Ascending aorta (tissue), 2 donors: ENCODE results near the gene SINHCAF. TPM values are rescaled to one million over a fixed set of nuclear protein-coding genes. Genes with fewer than 3 reads are reported as not detected.

Experiments
- DNase-seq, 2 donors: peaks; one replicate each; pipeline ENCODE4 v3.0.0-alpha.2; 2019; ENCODE audit warnings: low spot score in 2 of 2
- H3K27ac ChIP-seq, 2 donors: fragments of 200-600 bp; sonication (generic); one replicate each; pipeline ENCODE4 v1.5.1; 2016 to 2017; ENCODE audit warnings: mild to moderate bottlenecking in 1 of 2
- H3K27me3 ChIP-seq: fragments of 200-600 bp; sonication (generic); one replicate; pipeline ENCODE4 v1.5.1; 2017
- H3K36me3 ChIP-seq, 2 donors: fragments of 200-600 bp; sonication (generic); one replicate each; pipeline ENCODE4 v1.5.1; 2016
- H3K4me1 ChIP-seq, 2 donors: fragments of 200-600 bp; sonication (generic); one replicate each; pipeline ENCODE4 v1.5.1; 2016 to 2017; ENCODE audit warnings: mild to moderate bottlenecking in 1 of 2
- H3K4me3 ChIP-seq, 2 donors: fragments of 200-600 bp; sonication (generic); one replicate each; pipeline ENCODE4 v1.5.1; 2016 to 2017; ENCODE audit warnings: mild to moderate bottlenecking in 1 of 2
- H3K9me3 ChIP-seq, 2 donors: fragments of 200-600 bp; sonication (generic); one replicate each; pipeline ENCODE4 v1.5.1; 2016
- CTCF ChIP-seq, 3 experiments: fragments of 200-600 bp in 2 of 3; fragments of 450-650 bp in 1 of 3; sonication (generic) in 2 of 3; IDR thresholded peaks; one replicate each; pipeline ENCODE4 v1.5.1; 2016 to 2019; ENCODE audit warnings: antibody characterized with exemption in 3 of 3, mild to moderate bottlenecking in 1 of 3, moderate library complexity in 1 of 3
- intact Hi-C: fragments of 100-400 bp; cut with DNase I; formaldehyde crosslinking; loops from one replicate; pipeline ENCODE4 v1.15.1; 2023
- total RNA-seq: library from RNA; depleted of rRNA; stranded (reverse); fragments of >200 nt; gene quantifications from one replicate; pipeline ENCODE4 v1.1.0, GENCODE V29; 2016

SINHCAF gene
- total RNA-seq, 1 donor from 2014 or later: 10.9 TPM

DNA sequence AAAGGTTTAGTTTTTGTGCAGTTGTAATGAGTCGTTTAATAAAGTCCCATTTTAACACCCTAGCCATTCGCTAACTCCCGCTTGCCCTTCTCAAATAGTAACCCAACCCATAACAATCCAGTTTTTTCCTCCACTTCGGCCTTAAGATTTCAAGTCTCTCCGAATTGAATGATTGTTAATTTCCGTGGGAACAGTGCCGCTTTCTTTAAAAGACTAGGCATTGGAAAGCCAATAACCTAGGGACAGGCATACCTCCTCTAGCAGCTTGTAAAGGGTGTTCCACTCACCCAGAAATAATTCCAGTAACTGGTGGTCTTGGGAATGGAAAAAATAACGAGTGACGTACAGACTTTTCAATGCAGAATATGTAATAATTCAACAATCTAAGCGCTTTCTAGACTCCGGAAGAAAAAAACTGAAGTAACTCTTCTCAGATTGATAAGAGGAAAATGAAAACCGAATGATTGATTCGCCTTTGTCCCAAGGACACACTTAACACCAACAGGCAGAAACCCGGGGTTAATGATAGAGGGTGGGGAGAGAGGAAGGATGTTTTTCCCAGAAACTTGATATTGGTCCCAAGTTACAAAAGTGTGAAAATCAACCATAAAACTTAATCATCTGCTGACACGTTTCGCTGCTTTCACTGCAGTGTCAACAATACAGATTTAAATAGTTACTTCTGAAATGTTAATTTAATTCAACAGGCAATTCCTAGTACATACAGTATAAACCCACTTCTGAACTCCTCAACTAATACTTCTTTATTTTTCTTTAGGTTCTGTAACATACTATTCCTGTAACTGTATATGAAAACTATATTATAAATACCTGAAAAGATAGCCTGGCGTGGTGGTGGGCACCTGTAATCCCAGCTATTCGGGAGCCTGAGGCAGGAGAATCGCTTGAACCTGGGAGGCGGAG is 1.0 kb upstream of the SINHCAF start:
- Histone ChIP-seq H3K4me3 (peak overlapping the region; percentile 86 to 91), H3K9me3 (no peaks in the 10 kb centered on the region), H3K4me1 (no peaks in the 10 kb centered on the region), H3K36me3 (no peaks in the 10 kb centered on the region), H3K27ac (peak overlapping the region; percentile 71 to 81), H3K27me3 (no peaks in the 10 kb centered on the region)
- TF ChIP-seq CTCF (IDR thresholded peaks at IDR 0.05): no peak
- intact Hi-C loops: loop anchor here (1.0 to 10.0 kb wide), 5 partner anchors 44 to 1946 kb away; partner anchors contain the start of genes AMN1, BICD1, CAPRIN2 and ERGIC2
- DNase-seq: no peak

DNA sequence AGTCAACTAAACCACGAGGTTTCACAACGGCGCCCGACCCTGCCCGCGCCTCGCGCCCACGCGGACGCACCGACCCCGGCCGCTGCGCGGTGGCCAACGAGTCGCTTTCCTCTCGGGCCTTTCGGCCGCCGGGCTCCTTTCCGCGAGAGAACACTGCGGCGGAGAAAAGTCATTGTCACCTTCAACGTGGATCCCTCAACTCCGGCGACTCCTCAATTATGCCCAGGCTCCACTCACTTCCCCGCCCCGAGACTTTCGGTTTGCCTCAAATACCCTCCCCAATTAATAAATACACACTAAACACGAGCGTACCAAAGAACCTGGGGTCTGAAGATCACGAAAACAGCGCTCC is 450 bp downstream of the SINHCAF start:
- no peaks in the 10 kb centered on the region for H3K27me3 ChIP-seq
- no peaks in the 10 kb centered on the region for H3K36me3 ChIP-seq
- H3K27ac ChIP-seq: peak overlapping the region; percentile 70 to 84
- peak in 1 of 2 donors; percentile 70 for DNase-seq
- intact Hi-C loops: loop anchor here (2.0 to 10.0 kb wide), 2 partner anchors 265 to 571 kb away; partner anchors contain the start of genes CAPRIN2 and DENND5B
- no peaks in the 10 kb centered on the region for H3K9me3 ChIP-seq
- H3K4me3 ChIP-seq: peak overlapping the region; percentile 86 to 91
- TF ChIP-seq CTCF (IDR thresholded peaks at IDR 0.05): no peak
- no peaks in the 10 kb centered on the region for H3K4me1 ChIP-seq

GRCh38 chr12:31324845-31325523 is 966 bp downstream of the SINHCAF start:
- H3K27ac ChIP-seq: peak overlapping the region; percentile 70 to 84
- H3K4me3 ChIP-seq: peak overlapping the region; percentile 86 to 91
- H3K27me3 ChIP-seq: no peaks in the 10 kb centered on the region
- H3K36me3 ChIP-seq: no peaks in the 10 kb centered on the region
- intact Hi-C loops: loop anchor here (2.0 to 10.0 kb wide), 2 partner anchors 266 to 570 kb away; partner anchors contain the start of genes CAPRIN2 and DENND5B
- DNase-seq: peak; percentile 9 to 79
- no peaks in the 10 kb centered on the region for H3K9me3 ChIP-seq
- TF ChIP-seq CTCF (IDR thresholded peaks at IDR 0.05): no peak
- no peaks in the 10 kb centered on the region for H3K4me1 ChIP-seq

GRCh38 chr12:31324116-31324844 is 1.7 kb downstream of the SINHCAF start:
- peak; percentile 34 to 81 for DNase-seq
- peak overlapping the region; percentile 70 to 84 for H3K27ac ChIP-seq

More at GRCh38 chr12:31324116-31324844, 1.7 kb downstream of the SINHCAF start:
- no peaks in the 10 kb centered on the region for H3K4me1 ChIP-seq
- intact Hi-C loops: loop anchor here (2.0 to 10.0 kb wide), 2 partner anchors 267 to 569 kb away; partner anchors contain the start of genes CAPRIN2 and DENND5B
- H3K36me3 ChIP-seq: no peaks in the 10 kb centered on the region
- peak overlapping the region; percentile 86 to 91 for H3K4me3 ChIP-seq
- no peak for TF ChIP-seq CTCF (IDR thresholded peaks at IDR 0.05)
- no peaks in the 10 kb centered on the region for H3K27me3 ChIP-seq
- H3K9me3 ChIP-seq: no peaks in the 10 kb centered on the region
